Ascending aorta (tissue), 2 donors: ENCODE measurements around the gene ANKRD66. TPM values are rescaled to one million over a fixed set of nuclear protein-coding genes. Genes with fewer than 3 reads are reported as not detected.

Source experiments
- DNase-seq, 2 donors: peaks; one replicate each; pipeline ENCODE4 v3.0.0-alpha.2; 2019; ENCODE audit warnings: low spot score in 2 of 2
- H3K27ac ChIP-seq, 2 donors: fragments of 200-600 bp; sonication (generic); one replicate each; pipeline ENCODE4 v1.5.1; 2016 to 2017; ENCODE audit warnings: mild to moderate bottlenecking in 1 of 2
- H3K27me3 ChIP-seq: fragments of 200-600 bp; sonication (generic); one replicate; pipeline ENCODE4 v1.5.1; 2017
- H3K36me3 ChIP-seq, 2 donors: fragments of 200-600 bp; sonication (generic); one replicate each; pipeline ENCODE4 v1.5.1; 2016
- H3K4me1 ChIP-seq, 2 donors: fragments of 200-600 bp; sonication (generic); one replicate each; pipeline ENCODE4 v1.5.1; 2016 to 2017; ENCODE audit warnings: mild to moderate bottlenecking in 1 of 2
- H3K4me3 ChIP-seq, 2 donors: fragments of 200-600 bp; sonication (generic); one replicate each; pipeline ENCODE4 v1.5.1; 2016 to 2017; ENCODE audit warnings: mild to moderate bottlenecking in 1 of 2
- H3K9me3 ChIP-seq, 2 donors: fragments of 200-600 bp; sonication (generic); one replicate each; pipeline ENCODE4 v1.5.1; 2016
- intact Hi-C: fragments of 100-400 bp; cut with DNase I; formaldehyde crosslinking; loops from one replicate; pipeline ENCODE4 v1.15.1; 2023
- total RNA-seq: library from RNA; depleted of rRNA; stranded (reverse); fragments of >200 nt; gene quantifications from one replicate; pipeline ENCODE4 v1.1.0, GENCODE V29; 2016
- TF ChIP-seq, protein P1 (sequence below), 3 experiments: fragments of 200-600 bp in 2 of 3; fragments of 450-650 bp in 1 of 3; sonication (generic) in 2 of 3; IDR thresholded peaks; one replicate each; pipeline ENCODE4 v1.5.1; 2016 to 2019; ENCODE audit warnings: antibody characterized with exemption in 3 of 3, mild to moderate bottlenecking in 1 of 3, moderate library complexity in 1 of 3

ANKRD66 gene
- total RNA-seq, 1 donor from 2014 or later: not detected

DNA sequence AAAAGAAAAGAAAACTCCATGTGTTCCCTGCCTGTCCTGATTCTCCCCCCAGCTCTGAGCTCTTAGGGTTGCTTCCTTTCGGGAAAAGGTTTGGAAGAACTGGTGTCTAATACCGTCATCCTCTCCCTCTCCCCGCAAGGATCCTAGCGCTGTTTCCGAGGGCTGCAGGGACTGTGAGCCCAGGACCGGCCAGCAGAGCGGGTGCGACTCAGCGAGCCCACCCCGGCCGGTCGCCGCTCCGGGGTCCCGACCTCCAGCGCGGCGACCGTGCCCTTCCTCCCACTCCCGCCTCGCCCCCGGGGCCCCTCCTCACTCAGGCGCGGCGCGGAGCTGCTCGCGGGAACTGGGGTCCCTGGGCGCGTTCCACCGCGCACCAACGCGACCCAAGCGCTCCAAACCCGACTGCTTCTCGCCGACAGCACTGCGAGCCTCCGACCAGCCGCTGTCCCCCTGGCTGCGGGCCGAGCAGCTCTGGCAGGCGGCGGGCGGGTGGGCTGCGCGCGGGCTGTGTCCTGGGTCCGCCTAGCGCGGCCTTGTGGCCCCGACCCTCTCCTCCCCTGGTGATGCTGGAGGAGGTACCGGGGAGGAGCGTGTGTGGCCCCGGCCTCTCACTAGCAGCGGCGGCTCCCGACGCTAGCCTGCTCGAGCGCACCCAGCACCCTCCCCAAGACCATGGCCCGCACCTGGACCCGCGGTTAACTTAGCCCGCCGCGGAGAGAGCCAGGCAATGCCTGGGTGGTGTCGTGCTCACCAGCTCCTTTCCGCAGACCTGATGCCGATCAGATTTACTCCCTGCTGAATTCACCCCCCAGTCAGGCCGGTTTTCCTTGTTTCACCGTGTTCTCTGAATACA lies 11.6 kb upstream of the ANKRD66 start, which contains the start of gene PLA2G7:
Gene PLA2G7, minus strand, starts transcription at position 509 of the 853 bp plus-strand sequence. CDS start 12,484 bp downstream, outside the sequence.
- Histone ChIP-seq H3K36me3 (no peaks in the 10 kb centered on the region), H3K4me3 (peak within 1 kb of the TSS; percentile 69 to 76), H3K27me3 (no peaks in the 10 kb centered on the region), H3K9me3 (no peaks in the 10 kb centered on the region), H3K27ac (no peak within 1 kb of the TSS), H3K4me1 (peaks cover 0 to 5% of the 10 kb centered on the region in 2 donors)
- intact Hi-C loops: no loop called here
- TF ChIP-seq, protein P1, sequence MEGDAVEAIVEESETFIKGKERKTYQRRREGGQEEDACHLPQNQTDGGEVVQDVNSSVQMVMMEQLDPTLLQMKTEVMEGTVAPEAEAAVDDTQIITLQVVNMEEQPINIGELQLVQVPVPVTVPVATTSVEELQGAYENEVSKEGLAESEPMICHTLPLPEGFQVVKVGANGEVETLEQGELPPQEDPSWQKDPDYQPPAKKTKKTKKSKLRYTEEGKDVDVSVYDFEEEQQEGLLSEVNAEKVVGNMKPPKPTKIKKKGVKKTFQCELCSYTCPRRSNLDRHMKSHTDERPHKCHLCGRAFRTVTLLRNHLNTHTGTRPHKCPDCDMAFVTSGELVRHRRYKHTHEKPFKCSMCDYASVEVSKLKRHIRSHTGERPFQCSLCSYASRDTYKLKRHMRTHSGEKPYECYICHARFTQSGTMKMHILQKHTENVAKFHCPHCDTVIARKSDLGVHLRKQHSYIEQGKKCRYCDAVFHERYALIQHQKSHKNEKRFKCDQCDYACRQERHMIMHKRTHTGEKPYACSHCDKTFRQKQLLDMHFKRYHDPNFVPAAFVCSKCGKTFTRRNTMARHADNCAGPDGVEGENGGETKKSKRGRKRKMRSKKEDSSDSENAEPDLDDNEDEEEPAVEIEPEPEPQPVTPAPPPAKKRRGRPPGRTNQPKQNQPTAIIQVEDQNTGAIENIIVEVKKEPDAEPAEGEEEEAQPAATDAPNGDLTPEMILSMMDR (IDR thresholded peaks at IDR 0.05): no peak
- DNase-seq: no peak

DNA sequence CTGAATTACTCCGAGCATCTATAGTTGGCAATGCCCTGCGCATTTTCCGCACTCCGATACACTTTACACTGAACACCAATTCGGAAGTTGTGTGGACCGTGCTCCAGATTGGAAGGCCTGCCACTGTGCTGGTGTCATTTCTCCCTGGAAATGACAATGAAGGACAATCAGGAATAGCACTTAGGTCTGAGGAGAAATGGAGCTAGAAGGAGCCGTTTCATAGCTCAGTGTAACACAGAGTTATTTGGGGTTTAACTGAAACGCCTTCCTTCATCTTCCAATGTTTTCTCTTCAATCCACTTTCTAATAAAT lies 11.1 kb upstream of the ANKRD66 start:
- no peak overlapping the region for H3K27ac ChIP-seq
- H3K9me3 ChIP-seq: no peaks in the 10 kb centered on the region
- no peak for DNase-seq
- H3K4me1 ChIP-seq: peaks cover 0 to 5% of the 10 kb centered on the region in 2 donors
- H3K36me3 ChIP-seq: no peaks in the 10 kb centered on the region
- intact Hi-C loops: no loop called here
- TF ChIP-seq, protein P1 (IDR thresholded peaks at IDR 0.05): no peak
- peak overlapping the region; percentile 69 to 76 for H3K4me3 ChIP-seq
- H3K27me3 ChIP-seq: no peaks in the 10 kb centered on the region

DNA sequence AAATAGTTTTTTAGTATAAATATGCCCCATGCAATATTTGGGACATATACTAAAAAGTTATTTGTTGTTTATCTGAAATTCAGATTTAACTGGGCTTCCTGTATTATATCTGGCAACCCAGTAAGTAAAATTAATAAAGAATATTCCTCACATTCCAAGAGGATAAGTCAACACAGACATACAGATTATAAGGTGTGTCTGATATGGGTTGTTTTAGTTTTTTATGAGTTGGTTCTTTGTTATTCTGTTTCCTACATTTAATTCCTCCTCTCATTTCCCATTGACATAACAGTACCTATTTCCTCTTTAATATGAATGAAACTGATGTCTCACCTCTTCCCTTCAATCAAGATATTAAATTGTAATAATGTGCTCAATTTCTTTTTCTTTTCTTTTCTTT lies 9.8 kb upstream of the ANKRD66 start:
- H3K9me3 ChIP-seq: no peaks in the 10 kb centered on the region
- H3K4me1 ChIP-seq: peaks cover 0 to 5% of the 10 kb centered on the region in 2 donors
- no peaks in the 10 kb centered on the region for H3K27me3 ChIP-seq
- no peak overlapping the region for H3K27ac ChIP-seq
- intact Hi-C loops: no loop called here
- no peak for DNase-seq
- TF ChIP-seq, protein P1 (IDR thresholded peaks at IDR 0.05): no peak
- H3K36me3 ChIP-seq: no peaks in the 10 kb centered on the region
- H3K4me3 ChIP-seq: no peak overlapping the region

DNA sequence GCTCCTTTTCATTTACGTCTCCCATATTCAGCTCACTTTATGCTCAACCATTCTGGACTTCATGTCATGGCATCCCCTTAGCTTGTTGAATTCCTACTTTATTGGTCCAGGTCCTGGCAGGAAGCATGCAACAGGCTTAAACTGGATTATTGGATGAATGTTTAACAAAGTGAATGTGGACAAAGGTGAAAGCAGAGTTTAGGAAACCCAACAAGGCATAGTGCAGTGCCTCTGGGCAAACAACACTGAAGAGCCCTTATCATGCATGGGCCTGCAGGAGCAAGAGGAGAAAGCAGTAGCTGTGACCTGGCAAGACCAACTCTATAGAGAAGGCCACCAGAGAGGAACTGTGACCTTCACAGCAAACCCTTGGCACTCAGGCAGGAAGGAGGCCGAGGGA lies 5.3 kb upstream of the ANKRD66 start:
- no peaks in the 10 kb centered on the region for H3K27me3 ChIP-seq
- TF ChIP-seq, protein P1 (IDR thresholded peaks at IDR 0.05): no peak
- DNase-seq: no peak
- no peak overlapping the region for H3K27ac ChIP-seq
- no peaks in the 10 kb centered on the region for H3K36me3 ChIP-seq
- intact Hi-C loops: no loop called here
- no peaks in the 10 kb centered on the region for H3K4me1 ChIP-seq
- no peak overlapping the region for H3K4me3 ChIP-seq
- no peaks in the 10 kb centered on the region for H3K9me3 ChIP-seq

DNA sequence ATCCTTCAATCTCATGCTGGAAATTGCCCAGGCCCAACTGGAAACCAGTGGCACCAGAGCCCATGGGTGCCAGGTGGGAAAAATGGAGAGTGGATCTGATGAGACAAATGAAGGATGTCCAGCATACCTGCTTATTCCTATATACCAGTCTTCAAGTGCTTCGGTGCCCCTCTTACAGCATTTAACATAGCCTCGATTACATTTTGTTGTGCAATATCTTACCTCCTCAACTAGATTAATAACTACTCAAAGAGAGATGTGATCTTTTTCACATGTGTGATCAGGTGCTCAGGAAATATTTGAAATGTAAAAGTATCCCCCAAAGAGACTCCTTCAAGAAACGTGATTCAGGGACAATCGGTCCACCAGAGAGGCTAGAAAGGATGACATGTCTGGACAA lies 4.8 kb upstream of the ANKRD66 start:
- intact Hi-C loops: no loop called here
- H3K4me1 ChIP-seq: no peaks in the 10 kb centered on the region
- H3K9me3 ChIP-seq: no peaks in the 10 kb centered on the region

More for the DNA sequence above, 4.8 kb upstream of the ANKRD66 start:
- Histone ChIP-seq H3K36me3 (no peaks in the 10 kb centered on the region), H3K27ac (no peak overlapping the region), H3K27me3 (no peaks in the 10 kb centered on the region), H3K4me3 (no peak overlapping the region)
- no peak for DNase-seq
- TF ChIP-seq, protein P1 (IDR thresholded peaks at IDR 0.05): no peak
